Hepatocyte (in vitro differentiated cells): Measurements from ENCODE around the gene EIF2B4. TPM values are rescaled to one million over a fixed set of nuclear protein-coding genes. Genes with fewer than 3 reads are reported as not detected.

ENCODE experiments used
- DNase-seq: peaks from one replicate; pipeline ENCODE4 v3.0.0-alpha.2; 2016; ENCODE audit warnings: low spot score
- H2AFZ ChIP-seq: fragments of 200-600 bp; sonication (generic); 2 replicates; pipeline ENCODE4 v1.6.0; 2016; ENCODE audit warnings: antibody characterized with exemption, mild to moderate bottlenecking
- H3K27ac ChIP-seq: fragments of 200-600 bp; sonication (generic); 2 replicates; pipeline ENCODE4 v1.5.1; 2016; ENCODE audit warnings: mild to moderate bottlenecking
- H3K27me3 ChIP-seq: fragments of 200-600 bp; sonication (generic); 2 replicates; pipeline ENCODE4 v1.6.1; 2016
- H3K36me3 ChIP-seq: fragments of 200-600 bp; sonication (generic); replicated peaks from 2 replicates; pipeline ENCODE4 v1.5.1; 2016; ENCODE audit warnings: low read depth; ENCODE audit not compliant: insufficient read depth
- H3K4me1 ChIP-seq: fragments of 200-600 bp; sonication (generic); 2 replicates; pipeline ENCODE4 v1.5.1; 2016; ENCODE audit warnings: mild to moderate bottlenecking, moderate library complexity; ENCODE audit not compliant: insufficient read depth
- H3K4me2 ChIP-seq: fragments of 200-600 bp; sonication (generic); 2 replicates; pipeline ENCODE4 v1.6.0; 2016
- H3K4me3 ChIP-seq: fragments of 200-600 bp; sonication (generic); 2 replicates; pipeline ENCODE4 v1.5.1; 2016; ENCODE audit warnings: mild to moderate bottlenecking
- H3K79me2 ChIP-seq: fragments of 200-600 bp; sonication (generic); 2 replicates; pipeline ENCODE4 v1.6.0; 2017; ENCODE audit warnings: mild to moderate bottlenecking
- H3K9me2 ChIP-seq: fragments of 200-600 bp; sonication (generic); replicated peaks from 2 replicates; pipeline ENCODE4 v1.6.0; 2017; ENCODE audit warnings: mild to moderate bottlenecking; ENCODE audit not compliant: insufficient read depth
- H3K9me3 ChIP-seq: fragments of 200-600 bp; sonication (generic); 2 replicates; pipeline ENCODE4 v1.5.1; 2016; ENCODE audit warnings: low read depth, mild to moderate bottlenecking
- H4K20me1 ChIP-seq: fragments of 200-600 bp; sonication (generic); 2 replicates; pipeline ENCODE4 v1.6.0; 2016; ENCODE audit warnings: mild to moderate bottlenecking; ENCODE audit not compliant: insufficient read depth, poor library complexity, severe bottlenecking
- CTCF ChIP-seq: fragments of 200-600 bp; sonication (generic); IDR thresholded peaks from 2 replicates; pipeline ENCODE4 v1.5.1; 2016; ENCODE audit warnings: antibody characterized with exemption, mild to moderate bottlenecking; ENCODE audit not compliant: poor library complexity
- EZH2 ChIP-seq: fragments of 200-600 bp; sonication (generic); IDR thresholded peaks from 2 replicates; pipeline ENCODE4 v1.6.1; 2016; ENCODE audit warnings: antibody characterized with exemption, mild to moderate bottlenecking, borderline replicate concordance
- EZH2phosphoT487 ChIP-seq: fragments of 200-600 bp; sonication (generic); IDR thresholded peaks from one replicate; pipeline ENCODE4 v1.6.1; 2018; ENCODE audit warnings: antibody characterized with exemption, mild to moderate bottlenecking, low read depth, moderate library complexity; ENCODE audit not compliant: unreplicated experiment, severe bottlenecking
- WGBS: methylation state at CpG from one replicate; pipeline ENCODE4 v1.1.6; 2016; ENCODE audit warnings: low lambda C conversion rate; ENCODE audit errors: missing lambda C conversion rate; 5-methylcytosine and 5-hydroxymethylcytosine counted together
- polyA plus RNA-seq: library from polyadenylated mRNA; unstranded; fragments of >200 nt; fragmentation: Nextera tagmentation; extraction: Ambion mirVana; gene quantifications from 2 replicates; pipeline ENCODE4 v1.2.1, GENCODE V29; 2016
- total RNA-seq: library from RNA; depleted of rRNA; stranded (reverse); fragments of >200 nt; gene quantifications from 2 replicates; pipeline ENCODE4 v1.2.3, GENCODE V29; 2014

The EIF2B4 gene
- total and polyA plus RNA-seq, 2 experiments from 2014 or later, result 28.7 to 68.7 TPM

GRCh38 chr2:27376151-27376865 is 6.2 kb upstream of the EIF2B4 start:
- 94% methylated on average over 15 of the region's 16 CpGs for WGBS
- H3K79me2 ChIP-seq, result peaks cover 68% of the 10 kb centered on the region
- peaks cover 5% of the 10 kb centered on the region for H4K20me1 ChIP-seq
- H3K4me1 ChIP-seq, result peaks cover 34% of the 10 kb centered on the region
- no peak for TF ChIP-seq CTCF
- no peak for TF ChIP-seq EZH2
- TF ChIP-seq EZH2phosphoT487, result no peak
- peaks cover 5% of the 10 kb centered on the region for H3K36me3 ChIP-seq
- H3K4me3 ChIP-seq, result no peak overlapping the region
- no peak overlapping the region for H3K4me2 ChIP-seq
- no peak overlapping the region for H2AFZ ChIP-seq
- no peak overlapping the region for H3K27ac ChIP-seq
- no peaks in the 10 kb centered on the region for H3K9me3 ChIP-seq
- DNase-seq, result no peak
- no peaks in the 10 kb centered on the region for H3K9me2 ChIP-seq
- no peaks in the 10 kb centered on the region for H3K27me3 ChIP-seq

GRCh38 chr2:27375513-27376099 is 5.5 kb upstream of the EIF2B4 start:
- Histone ChIP-seq H3K79me2 (peaks cover 75% of the 10 kb centered on the region), H3K9me2 (no peaks in the 10 kb centered on the region), H3K4me3 (no peak overlapping the region), H4K20me1 (peaks cover 5% of the 10 kb centered on the region), H3K27me3 (no peaks in the 10 kb centered on the region), H3K4me1 (peaks cover 29% of the 10 kb centered on the region), H3K27ac (no peak overlapping the region), H3K9me3 (no peaks in the 10 kb centered on the region), H3K36me3 (peaks cover 5% of the 10 kb centered on the region), H2AFZ (no peak overlapping the region), H3K4me2 (no peak overlapping the region)
- no peak for TF ChIP-seq EZH2phosphoT487
- no peak for TF ChIP-seq EZH2
- TF ChIP-seq CTCF, result no peak
- DNase-seq, result no peak
- WGBS, result 96% methylated on average over 20 of the region's 20 CpGs

DNA sequence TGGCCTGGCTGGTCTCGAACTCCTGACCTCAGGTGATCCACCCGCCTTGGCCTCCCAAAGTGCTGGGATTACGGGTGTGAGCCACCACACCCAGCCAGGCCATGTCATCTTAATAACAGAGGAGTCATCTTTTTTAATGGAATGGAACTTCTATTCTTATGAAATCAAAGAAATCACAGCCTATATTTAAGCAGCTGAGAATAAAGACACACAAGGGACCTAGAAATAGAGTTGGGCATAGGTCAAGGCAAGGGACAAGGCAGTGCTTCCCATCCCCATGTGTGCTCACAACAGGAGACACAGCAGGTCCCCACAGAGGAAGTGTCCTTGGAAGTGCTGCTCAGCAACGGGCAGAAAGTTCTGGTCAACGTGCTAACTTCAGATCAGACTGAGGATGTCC is 3.4 kb upstream of the EIF2B4 start:
- H3K9me2 ChIP-seq, result no peaks in the 10 kb centered on the region
- no peak overlapping the region for H3K27ac ChIP-seq
- H3K4me2 ChIP-seq, result no peak overlapping the region
- no peak for DNase-seq
- H3K4me1 ChIP-seq, result peaks cover 28% of the 10 kb centered on the region
- H2AFZ ChIP-seq, result no peak overlapping the region
- H3K27me3 ChIP-seq, result no peaks in the 10 kb centered on the region
- TF ChIP-seq EZH2phosphoT487 (no peak), CTCF (no peak), EZH2 (no peak)
- no peak overlapping the region for H3K4me3 ChIP-seq
- no peaks in the 10 kb centered on the region for H3K9me3 ChIP-seq
- peaks cover 73% of the 10 kb centered on the region for H3K79me2 ChIP-seq
- 93% methylated on average over 5 of the region's 5 CpGs for WGBS
- H4K20me1 ChIP-seq, result peaks cover 5% of the 10 kb centered on the region
- peaks cover 5% of the 10 kb centered on the region for H3K36me3 ChIP-seq
